GM19193 (cell line): ENCODE results near the gene LRRC52.

Experiments
- POLR2A ChIP-seq: IDR thresholded peaks from 4 replicates; pipeline ENCODE4 v1.6.1; 2011; ENCODE audit not compliant: insufficient read depth, insufficient read length; ENCODE audit errors: extremely low read depth

The LRRC52 gene

GRCh38 chr1:165560883-165561656 is 17.3 kb downstream of the LRRC52 start:
- no peak for TF ChIP-seq POLR2A

GRCh38 chr1:165562571-165562970 is 18.8 kb downstream of the LRRC52 start:
- no peak for TF ChIP-seq POLR2A

- TF ChIP-seq POLR2A: no peak
Observed at GRCh38 chr1:165563551-165563950, 19.8 kb downstream of the LRRC52 start.

- TF ChIP-seq POLR2A: no peak
Observed at GRCh38 chr1:165564561-165564960, 20.8 kb downstream of the LRRC52 start.

GRCh38 chr1:165565751-165566490 is 22.1 kb downstream of the LRRC52 start:
- no peak for TF ChIP-seq POLR2A

GRCh38 chr1:165570078-165570477 is 26.3 kb downstream of the LRRC52 start:
- no peak for TF ChIP-seq POLR2A

- no peak for TF ChIP-seq POLR2A
Observed at GRCh38 chr1:165573787-165574186, 30.0 kb downstream of the LRRC52 start.

GRCh38 chr1:165574295-165574694 is 30.5 kb downstream of the LRRC52 start:
- TF ChIP-seq POLR2A: no peak

GRCh38 chr1:165575468-165576099 is 31.8 kb downstream of the LRRC52 start:
- TF ChIP-seq POLR2A: no peak

- no peak for TF ChIP-seq POLR2A
Observed at GRCh38 chr1:165576536-165576935, 32.7 kb downstream of the LRRC52 start.

GRCh38 chr1:165577707-165578106 is 33.9 kb downstream of the LRRC52 start:
- TF ChIP-seq POLR2A: no peak

- no peak for TF ChIP-seq POLR2A
Observed at GRCh38 chr1:165580931-165581871, 37.4 kb downstream of the LRRC52 start.

GRCh38 chr1:165581926-165582325 is 38.1 kb downstream of the LRRC52 start:
- TF ChIP-seq POLR2A: no peak

GRCh38 chr1:165586398-165586797 is 42.6 kb downstream of the LRRC52 start:
- no peak for TF ChIP-seq POLR2A
